ENCODE results near the gene FOXD1. TPM values are rescaled to one million over a fixed set of nuclear protein-coding genes. Genes with fewer than 3 reads are reported as not detected.
"Not testable (repeated sequence)": the region's sequence is repeated elsewhere in the genome, so short reads cannot be mapped to it uniquely, and the experiment has no call there.

The FOXD1 gene
- total RNA-seq, 4 donors from 2014 or later, result 2.4 to 13.9 (median 9.6) TPM; not detected in 1

DNA sequence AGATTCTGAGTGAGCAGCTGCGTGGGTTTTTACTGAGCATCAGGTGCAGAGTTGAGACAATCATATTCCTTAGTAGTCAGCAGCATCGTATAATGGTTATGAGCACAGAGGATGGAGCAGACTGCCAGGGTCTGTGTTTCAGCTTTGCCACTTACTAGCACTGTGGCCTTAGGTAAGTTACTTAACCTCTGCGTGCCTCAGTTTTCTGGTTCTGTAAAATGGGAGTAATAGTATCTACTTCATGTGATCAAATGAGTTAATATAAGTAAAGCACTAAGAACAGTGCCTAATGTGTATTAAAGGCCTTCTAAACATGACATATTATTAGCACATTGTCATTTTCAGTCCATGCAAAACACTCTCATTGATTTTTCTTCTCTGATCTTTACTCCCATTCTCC is 44.8 kb upstream of the FOXD1 start:
- Histone ChIP-seq H3K4me3 (no peak overlapping the region), H3K27ac (no peak overlapping the region), H3K4me1 (peaks cover 0 to 14% (median 0%) of the 10 kb centered on the region in 3 donors), H3K36me3 (no peaks in the 10 kb centered on the region), H3K27me3 (no peaks in the 10 kb centered on the region), H3K9me3 (no peaks in the 10 kb centered on the region)
- WGBS, 2 donors (ENCODE audit: low coverage in 1 of 2), result 82 to 83% methylated on average over 1 to 2 of the region's 3 CpGs
- no peak for TF ChIP-seq POLR2A (IDR thresholded peaks at IDR 0.05)
- TF ChIP-seq, protein P1, sequence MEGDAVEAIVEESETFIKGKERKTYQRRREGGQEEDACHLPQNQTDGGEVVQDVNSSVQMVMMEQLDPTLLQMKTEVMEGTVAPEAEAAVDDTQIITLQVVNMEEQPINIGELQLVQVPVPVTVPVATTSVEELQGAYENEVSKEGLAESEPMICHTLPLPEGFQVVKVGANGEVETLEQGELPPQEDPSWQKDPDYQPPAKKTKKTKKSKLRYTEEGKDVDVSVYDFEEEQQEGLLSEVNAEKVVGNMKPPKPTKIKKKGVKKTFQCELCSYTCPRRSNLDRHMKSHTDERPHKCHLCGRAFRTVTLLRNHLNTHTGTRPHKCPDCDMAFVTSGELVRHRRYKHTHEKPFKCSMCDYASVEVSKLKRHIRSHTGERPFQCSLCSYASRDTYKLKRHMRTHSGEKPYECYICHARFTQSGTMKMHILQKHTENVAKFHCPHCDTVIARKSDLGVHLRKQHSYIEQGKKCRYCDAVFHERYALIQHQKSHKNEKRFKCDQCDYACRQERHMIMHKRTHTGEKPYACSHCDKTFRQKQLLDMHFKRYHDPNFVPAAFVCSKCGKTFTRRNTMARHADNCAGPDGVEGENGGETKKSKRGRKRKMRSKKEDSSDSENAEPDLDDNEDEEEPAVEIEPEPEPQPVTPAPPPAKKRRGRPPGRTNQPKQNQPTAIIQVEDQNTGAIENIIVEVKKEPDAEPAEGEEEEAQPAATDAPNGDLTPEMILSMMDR (IDR thresholded peaks at IDR 0.05), result no peak
- TF ChIP-seq POLR2AphosphoS5 (IDR thresholded peaks at IDR 0.05), result no peak
- TF ChIP-seq EP300 (IDR thresholded peaks at IDR 0.05), result no peak
- ATAC-seq, result no peak

DNA sequence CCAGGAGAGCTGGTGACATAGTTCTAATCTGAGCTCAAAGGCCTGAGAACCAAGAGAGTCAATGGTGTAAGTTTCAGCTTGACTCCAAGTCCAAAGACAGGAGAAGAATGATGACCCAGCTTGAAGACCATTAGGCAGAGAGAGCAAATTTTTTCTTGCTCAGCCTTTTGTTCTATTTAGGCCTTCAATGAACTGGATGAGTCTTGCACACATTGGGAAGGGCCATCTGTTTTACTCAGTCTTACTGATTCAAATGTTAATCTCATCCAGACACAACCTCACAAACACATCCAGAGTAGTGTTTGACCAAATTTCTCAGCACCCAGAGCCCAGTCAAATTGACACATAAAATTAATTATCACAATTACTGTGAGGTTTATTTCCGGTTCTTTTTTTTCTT is 42.6 kb upstream of the FOXD1 start:
- Histone ChIP-seq H3K27ac (no peak overlapping the region), H3K4me3 (no peak overlapping the region), H3K4me1 (no peaks in the 10 kb centered on the region), H3K9me3 (no peaks in the 10 kb centered on the region), H3K36me3 (no peaks in the 10 kb centered on the region), H3K27me3 (peaks cover 9% of the 10 kb centered on the region)
- no peak for ATAC-seq
- TF ChIP-seq EP300 (IDR thresholded peaks at IDR 0.05) (no peak), POLR2A (IDR thresholded peaks at IDR 0.05) (no peak), POLR2AphosphoS5 (IDR thresholded peaks at IDR 0.05) (no peak)
- TF ChIP-seq, protein P1 (IDR thresholded peaks at IDR 0.05), result no peak
- WGBS, 2 donors (ENCODE audit: low coverage in 1 of 2), result 82 to 100% methylated on average over 1 of the region's 1 CpG

GRCh38 chr5:73490088-73490487 is 41.5 kb upstream of the FOXD1 start:
- Histone ChIP-seq H3K4me3 (no peak overlapping the region), H3K27ac (no peak overlapping the region), H3K9me3 (no peaks in the 10 kb centered on the region), H3K27me3 (peaks cover 9% of the 10 kb centered on the region), H3K4me1 (no peaks in the 10 kb centered on the region), H3K36me3 (no peaks in the 10 kb centered on the region)
- TF ChIP-seq, protein P1 (IDR thresholded peaks at IDR 0.05), result no peak
- no peak for TF ChIP-seq POLR2A (IDR thresholded peaks at IDR 0.05)
- TF ChIP-seq EP300 (IDR thresholded peaks at IDR 0.05), result no peak
- TF ChIP-seq POLR2AphosphoS5 (IDR thresholded peaks at IDR 0.05), result no peak
- WGBS, 2 donors (ENCODE audit: low coverage in 1 of 2), result 73 to 81% methylated on average over 2 of the region's 2 CpGs
- ATAC-seq, result no peak

DNA sequence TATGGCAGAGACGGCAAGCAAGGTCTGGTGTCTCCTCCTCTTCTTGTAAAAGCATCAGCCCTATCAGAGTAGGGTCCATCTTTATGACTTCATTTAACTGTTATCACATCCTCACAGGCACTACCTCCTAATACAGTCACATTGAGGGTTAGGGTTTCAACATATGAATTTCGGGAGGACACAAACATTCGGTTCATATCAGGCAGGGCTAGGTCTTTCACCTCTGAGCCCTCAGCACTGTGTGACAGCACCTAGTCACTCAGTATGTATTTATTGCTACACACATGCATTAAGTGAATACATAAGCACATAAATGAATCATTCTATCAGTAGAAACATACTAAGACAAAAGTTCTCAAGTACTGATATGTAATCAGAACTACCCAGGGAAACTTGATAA is 40.2 kb upstream of the FOXD1 start:
- no peak for ATAC-seq
- H3K27ac ChIP-seq, result no peak overlapping the region
- no peaks in the 10 kb centered on the region for H3K36me3 ChIP-seq
- whole genome bisulfite sequencing, 2 donors (ENCODE audit: low coverage in 1 of 2), result 63 to 96% methylated on average over 3 of the region's 3 CpGs
- no peak overlapping the region for H3K4me3 ChIP-seq
- H3K9me3 ChIP-seq, result no peaks in the 10 kb centered on the region
- peaks cover 9% of the 10 kb centered on the region for H3K27me3 ChIP-seq
- H3K4me1 ChIP-seq, result no peaks in the 10 kb centered on the region
- TF ChIP-seq EP300 (IDR thresholded peaks at IDR 0.05) (no peak), POLR2A (IDR thresholded peaks at IDR 0.05) (no peak), POLR2AphosphoS5 (IDR thresholded peaks at IDR 0.05) (no peak)
- TF ChIP-seq, protein P1 (IDR thresholded peaks at IDR 0.05), result no peak

GRCh38 chr5:73487815-73488214 is 39.2 kb upstream of the FOXD1 start:
- WGBS, 2 donors (ENCODE audit: low coverage in 1 of 2), result 59 to 78% methylated on average over 4 of the region's 4 CpGs
- no peaks in the 10 kb centered on the region for H3K9me3 ChIP-seq
- H3K27me3 ChIP-seq, result peaks cover 9% of the 10 kb centered on the region
- H3K36me3 ChIP-seq, result no peaks in the 10 kb centered on the region
- no peaks in the 10 kb centered on the region for H3K4me1 ChIP-seq
- no peak overlapping the region for H3K27ac ChIP-seq
- no peak overlapping the region for H3K4me3 ChIP-seq
- TF ChIP-seq, protein P1 (IDR thresholded peaks at IDR 0.05), result no peak
- TF ChIP-seq POLR2A (IDR thresholded peaks at IDR 0.05) (no peak), POLR2AphosphoS5 (IDR thresholded peaks at IDR 0.05) (no peak), EP300 (IDR thresholded peaks at IDR 0.05) (no peak)
- ATAC-seq, result no peak

DNA sequence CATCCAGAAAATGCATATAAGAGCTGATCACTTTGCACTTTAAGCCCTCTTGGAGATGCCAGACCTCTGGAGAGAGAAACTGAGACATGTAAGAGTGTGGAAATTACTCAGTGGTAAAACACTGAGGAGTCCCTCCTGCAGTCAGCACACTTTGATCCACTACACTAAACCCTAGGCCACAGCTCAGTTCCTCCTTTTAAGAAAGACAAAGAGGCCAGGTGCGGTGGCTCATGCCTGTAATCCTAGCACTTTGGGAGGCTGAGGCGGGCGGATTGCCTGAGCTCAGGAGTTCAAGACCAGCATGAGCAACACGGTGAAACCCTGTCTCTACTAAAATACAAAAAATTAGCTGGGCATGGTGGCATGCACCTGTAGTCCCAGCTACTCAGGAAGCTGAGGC is 38.7 kb upstream of the FOXD1 start:
- not testable (repeated sequence) for H3K36me3 ChIP-seq, H3K9me3 ChIP-seq, H3K4me3 ChIP-seq, H3K27ac ChIP-seq, ATAC-seq, H3K27me3 ChIP-seq, H3K4me1 ChIP-seq
- 20% methylated on average over 1 to 3 of the region's 4 CpGs for WGBS, 2 donors (ENCODE audit: low coverage in 1 of 2)
